Spleen (tissue), 7 donors: ENCODE data around the gene IL19.

Experiments
- POLR2A ChIP-seq, 3 donors: fragments of 450-650 bp; IDR thresholded peaks; one replicate each; pipeline ENCODE4 v1.5.1; 2017; ENCODE audit warnings: antibody characterized with exemption in 3 of 3, mild to moderate bottlenecking in 1 of 3
- TF ChIP-seq, protein P1 (sequence below), 11 experiments: fragments of 200-600 bp in 7 of 11; fragments of 450-650 bp in 4 of 11; sonication (generic) in 4 of 11; IDR thresholded peaks in 8 of 11; conservative IDR thresholded peaks in 3 of 11; 1 replicate in 7 of 11; 2 replicates in 4 of 11; pipeline versions ENCODE4 v1.4.0 to v1.8.0; 2016 to 2021; ENCODE audit warnings: antibody characterized with exemption in 11 of 11, inconsistent platforms in 4 of 11, mild to moderate bottlenecking in 1 of 11
- donor health status: DM: no; HTN: no; CAD: no; lungs with moderate emphysema.
- donor health status: DM: no; HTN: no; CAD: no.
- donor health status: DM: no; HTN: no; CAD: no.

DNA sequence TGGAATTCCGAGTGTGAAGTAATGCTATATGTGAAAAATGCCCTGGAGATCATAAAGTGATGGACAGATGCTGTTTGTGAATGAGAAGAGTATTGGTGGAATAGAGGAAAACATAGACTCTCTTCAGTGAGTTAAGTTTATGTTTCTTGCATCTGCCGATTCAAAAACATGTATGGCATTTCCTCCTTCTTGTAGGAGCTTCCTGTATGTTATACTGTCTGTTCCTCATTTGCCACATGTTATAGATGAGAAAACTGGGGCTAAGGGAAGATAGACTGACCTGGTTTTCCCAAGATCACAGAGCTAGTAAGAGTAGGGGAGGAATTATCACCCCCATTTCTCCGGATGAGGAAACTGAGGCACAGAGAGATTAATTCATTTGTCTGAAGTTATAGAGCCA, 53.8 kb downstream of the IL19 start:
- TF ChIP-seq, protein P1, sequence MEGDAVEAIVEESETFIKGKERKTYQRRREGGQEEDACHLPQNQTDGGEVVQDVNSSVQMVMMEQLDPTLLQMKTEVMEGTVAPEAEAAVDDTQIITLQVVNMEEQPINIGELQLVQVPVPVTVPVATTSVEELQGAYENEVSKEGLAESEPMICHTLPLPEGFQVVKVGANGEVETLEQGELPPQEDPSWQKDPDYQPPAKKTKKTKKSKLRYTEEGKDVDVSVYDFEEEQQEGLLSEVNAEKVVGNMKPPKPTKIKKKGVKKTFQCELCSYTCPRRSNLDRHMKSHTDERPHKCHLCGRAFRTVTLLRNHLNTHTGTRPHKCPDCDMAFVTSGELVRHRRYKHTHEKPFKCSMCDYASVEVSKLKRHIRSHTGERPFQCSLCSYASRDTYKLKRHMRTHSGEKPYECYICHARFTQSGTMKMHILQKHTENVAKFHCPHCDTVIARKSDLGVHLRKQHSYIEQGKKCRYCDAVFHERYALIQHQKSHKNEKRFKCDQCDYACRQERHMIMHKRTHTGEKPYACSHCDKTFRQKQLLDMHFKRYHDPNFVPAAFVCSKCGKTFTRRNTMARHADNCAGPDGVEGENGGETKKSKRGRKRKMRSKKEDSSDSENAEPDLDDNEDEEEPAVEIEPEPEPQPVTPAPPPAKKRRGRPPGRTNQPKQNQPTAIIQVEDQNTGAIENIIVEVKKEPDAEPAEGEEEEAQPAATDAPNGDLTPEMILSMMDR (IDR thresholded peaks at IDR 0.05 in 8 of 11, conservative IDR thresholded peaks at IDR 0.05 in 3 of 11) = no peak
- no peak for TF ChIP-seq POLR2A (IDR thresholded peaks at IDR 0.05)
